ENCODE measurements around the gene EPHA8.

Gene EPHA8

DNA sequence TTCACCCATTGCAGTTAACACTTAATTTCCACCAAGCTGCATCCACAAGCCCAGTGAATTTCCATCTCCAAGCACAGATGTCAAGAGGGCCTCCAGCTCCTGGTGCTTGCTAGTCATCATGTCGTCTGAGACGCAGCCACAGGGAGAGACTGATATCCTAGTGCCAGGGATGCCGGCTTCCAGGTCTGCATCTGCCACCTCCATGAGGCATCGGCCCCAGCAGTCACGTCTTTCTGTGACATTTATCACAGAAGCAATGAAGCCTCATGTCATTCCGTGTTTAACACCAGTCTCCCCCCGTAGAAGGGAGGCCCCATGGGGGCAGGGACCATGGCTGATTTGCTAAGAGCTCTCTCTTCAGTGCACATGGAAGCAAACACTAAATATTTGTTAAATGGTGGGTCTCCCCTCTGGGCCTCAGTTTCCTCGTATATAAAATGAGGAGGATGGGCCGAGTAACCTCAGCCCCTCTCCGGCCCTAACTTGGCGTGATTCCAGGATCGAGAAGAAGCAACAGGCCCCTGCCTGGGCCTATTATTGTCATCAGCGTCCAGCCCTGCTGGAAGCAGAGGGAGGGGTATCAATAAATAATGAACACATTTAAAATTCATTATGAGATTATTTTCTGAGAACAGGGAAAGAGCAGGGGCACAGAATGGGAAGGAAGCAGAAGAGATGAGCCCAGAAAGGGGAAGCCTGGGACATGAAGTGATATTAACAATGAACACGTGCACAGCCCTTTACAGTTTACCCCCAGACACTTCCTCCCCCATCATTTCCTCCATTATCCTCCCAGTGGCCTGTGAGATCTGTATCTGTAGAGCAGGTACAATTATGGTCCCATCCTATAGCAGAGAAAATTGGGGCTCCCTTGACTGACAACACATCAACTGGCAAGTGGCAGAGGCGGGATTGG lies 88.9 kb downstream of the EPHA8 start:
- no peak for DNase-seq

DNA sequence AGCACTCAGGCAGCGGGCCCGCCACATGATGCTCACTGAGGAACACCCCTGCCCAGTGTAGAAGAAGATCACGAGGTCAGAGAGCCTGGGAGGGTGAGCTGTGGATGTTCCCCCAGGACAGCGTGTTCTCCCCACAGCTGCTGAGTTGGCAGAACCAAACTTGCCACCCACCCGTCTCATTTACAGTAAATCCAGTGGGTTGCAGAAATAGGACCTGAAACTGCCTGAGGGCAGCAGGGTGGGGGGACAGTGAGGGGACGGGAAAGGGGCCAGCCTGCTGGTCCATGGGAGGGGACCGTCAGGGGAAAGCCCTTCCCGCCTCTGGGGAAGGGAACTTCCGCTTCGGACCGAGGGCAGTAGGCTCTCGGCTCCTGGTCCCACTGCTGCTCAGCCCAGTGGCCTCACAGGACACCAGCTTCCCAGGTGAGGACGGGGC lies 89.6 kb downstream of the EPHA8 start, which contains the start of gene C1QB:
Gene C1QB (plus strand): TSS at position 356 of the 436 bp plus-strand sequence. CDS start 6,227 bp downstream, outside the sequence.
- no peak for DNase-seq

Data from NCI-H774 (cell line).